Measurements from ENCODE around the gene TTLL8.
A peak's percentile ranks its signal among the peaks of the same experiment; 100 is the strongest.

TTLL8 gene

DNA sequence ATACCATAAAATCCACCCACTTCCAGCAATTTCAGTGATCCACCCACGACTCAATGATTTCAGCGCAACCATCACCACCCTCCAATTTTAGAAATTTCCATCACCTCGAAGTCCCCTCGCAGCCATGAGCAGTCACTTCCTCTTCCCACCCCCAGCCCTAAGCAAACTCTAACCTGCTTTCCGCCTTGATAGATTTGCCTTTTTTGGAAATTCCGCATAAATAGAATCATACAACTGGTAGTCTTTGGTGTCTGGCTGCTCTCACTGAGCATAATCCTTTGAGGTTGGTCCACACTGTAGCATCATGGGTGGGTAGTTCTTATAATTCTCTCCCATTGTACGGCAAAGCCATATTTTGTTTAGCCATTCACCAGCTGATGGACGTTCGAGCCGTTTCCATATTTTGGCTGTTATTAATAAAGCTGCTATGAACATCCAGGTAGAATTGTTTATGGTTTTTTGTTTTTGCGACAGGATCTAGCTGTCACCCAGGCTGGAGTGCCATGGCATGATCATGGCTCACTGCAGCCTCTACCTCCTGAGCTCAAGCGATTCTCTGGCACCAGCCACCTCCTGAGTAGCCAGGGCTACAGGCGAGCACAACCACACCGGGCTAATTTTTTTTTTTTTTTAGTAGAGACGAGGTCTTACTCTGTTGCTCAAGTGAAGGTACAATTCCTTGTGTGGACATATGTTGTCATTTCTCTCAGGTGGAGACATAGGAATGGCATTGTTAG is 81.5 kb downstream of the TTLL8 start:
- DNase-seq = no peak

GRCh38 chr22:49975543-49976389 is 82.3 kb downstream of the TTLL8 start:
- DNase-seq = no peak

DNA sequence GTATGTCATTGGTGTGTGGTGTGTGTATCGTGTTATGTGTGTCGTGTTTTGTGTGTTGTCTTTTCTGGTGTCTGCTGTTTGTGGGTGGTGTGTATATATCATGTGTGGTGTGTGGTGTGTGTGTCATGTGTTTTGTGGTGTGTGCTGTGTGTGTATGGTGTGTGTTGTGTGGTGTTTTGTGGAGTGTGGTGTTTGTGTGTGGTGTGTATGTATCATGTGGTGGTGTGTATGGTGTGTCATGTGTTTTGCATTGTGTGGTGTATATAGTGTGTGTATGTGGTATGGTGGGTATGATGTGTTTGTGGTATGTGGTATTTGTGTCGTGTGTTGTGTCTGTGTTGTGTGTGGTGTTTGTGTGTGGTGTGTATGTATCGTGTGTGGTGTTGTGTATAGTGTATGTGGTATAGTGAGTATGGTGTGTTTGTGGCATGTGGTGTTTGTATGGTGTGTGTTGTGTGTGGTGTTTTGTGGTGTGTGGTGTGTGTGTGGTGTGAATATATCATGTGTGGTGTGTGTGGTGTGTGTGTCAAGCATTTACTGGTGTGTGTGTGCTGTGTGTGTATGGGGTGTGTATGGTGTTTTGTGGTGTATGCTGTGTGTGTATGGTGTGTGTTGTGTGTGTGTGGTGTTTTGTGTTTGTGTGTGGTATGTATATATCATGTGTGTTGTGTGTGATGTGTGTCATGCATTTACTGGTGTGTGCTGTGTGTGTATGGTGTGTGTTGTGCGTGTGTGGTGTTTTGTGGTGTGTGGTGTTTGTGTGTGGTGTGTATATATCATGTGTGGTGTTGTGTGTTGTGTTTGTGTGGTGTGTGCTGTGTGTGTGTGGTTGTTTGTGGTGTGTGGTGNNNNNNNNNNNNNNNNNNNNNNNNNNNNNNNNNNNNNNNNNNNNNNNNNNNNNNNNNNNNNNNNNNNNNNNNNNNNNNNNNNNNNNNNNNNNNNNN is 84.8 kb downstream of the TTLL8 start:
- DNase-seq = no peak

DNA sequence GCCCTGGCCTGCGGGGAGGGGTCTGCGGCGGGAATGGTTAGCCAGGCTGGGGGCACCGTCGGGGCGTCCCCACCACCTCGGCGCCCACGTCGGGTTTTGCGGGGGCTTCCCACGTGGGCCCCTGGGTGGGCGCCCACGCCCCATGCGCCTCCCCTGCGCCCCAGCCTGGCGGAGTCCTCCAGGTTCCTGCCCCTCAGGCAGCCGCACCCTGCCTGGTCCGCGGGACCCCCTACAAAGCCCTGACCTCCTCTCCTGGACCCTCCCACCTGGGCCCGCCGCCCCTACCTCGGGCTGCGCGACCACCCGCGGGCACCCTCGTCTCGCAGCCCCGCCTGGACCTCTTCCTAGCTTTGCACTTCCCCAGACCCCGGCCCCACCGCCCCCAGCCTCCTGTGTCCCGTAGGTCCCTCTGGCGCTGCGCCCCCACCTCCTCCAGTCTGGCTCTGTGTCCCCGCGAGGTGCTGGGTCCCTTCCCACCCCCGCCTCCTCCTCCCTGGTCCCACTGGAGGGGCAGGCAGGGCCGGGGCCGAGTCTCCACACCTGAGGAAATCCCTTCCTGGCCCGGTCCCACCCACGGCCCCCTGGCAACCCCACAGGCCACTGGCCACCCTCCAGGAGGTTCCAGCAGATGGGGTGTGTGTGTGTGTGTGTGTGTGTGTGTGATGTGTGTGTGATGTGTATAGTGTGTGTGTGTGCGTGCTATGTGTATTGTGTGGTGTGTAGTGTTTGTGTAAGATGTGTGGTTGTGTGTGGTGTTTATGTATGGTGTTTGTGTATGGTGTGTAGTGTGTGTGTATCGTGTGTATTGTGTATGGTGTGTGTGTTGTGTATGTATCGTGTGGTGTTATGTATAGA is 85.7 kb downstream of the TTLL8 start:
- no peak for DNase-seq

DNA sequence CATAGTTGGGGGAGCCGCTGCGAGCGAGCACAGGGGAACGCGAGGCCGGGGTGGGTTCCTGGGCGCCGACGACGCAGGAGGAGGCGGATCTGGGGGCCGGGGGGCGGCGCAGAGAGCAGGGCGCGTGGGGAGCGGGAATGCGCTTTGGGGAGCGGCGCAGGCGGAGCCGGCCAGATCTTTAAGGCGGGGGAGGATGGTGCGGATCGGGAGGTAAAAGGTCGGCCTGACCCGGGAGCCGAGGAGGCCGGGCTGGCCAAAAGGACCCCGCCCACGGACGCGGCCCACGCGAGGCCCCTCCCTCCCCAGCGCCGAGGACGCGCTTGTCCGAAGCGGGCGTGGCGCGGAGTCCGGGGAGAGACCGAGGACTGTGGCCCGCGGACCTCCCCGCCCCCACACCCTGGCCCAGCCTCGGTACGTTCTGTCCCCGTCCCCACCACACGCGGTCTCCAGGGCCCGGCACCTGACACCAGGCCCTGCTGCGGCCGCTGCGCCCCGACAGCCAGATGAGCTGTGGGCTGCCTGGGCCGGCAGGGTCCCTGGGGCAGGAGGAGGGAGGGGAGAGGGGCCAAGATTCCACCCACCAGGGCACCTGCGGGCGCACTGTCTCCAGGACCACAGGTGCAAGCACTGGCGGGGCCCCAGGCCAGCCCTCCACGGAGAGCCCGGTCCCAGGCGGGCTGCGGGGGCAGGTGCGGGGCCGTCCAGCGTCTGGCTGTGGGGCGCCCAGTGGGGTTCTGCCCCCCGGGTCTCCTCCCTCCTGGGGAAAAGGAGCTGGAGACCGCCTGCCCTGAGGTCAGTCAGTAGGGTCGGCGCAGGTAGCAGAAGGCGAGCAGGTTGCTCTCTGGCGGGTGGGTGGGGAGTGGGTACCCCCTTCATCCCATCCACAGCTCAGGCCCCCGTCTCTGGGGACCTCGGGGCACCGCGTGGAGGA is 86.6 kb downstream of the TTLL8 start:
- no peak for DNase-seq

GRCh38 chr22:49970528-49971231 is 87.4 kb downstream of the TTLL8 start:
- DNase-seq = peak; percentile 88

- no peak for DNase-seq
These were observed 88.2 kb downstream of the TTLL8 start for GRCh38 chr22:49969751-49970527.

DNA sequence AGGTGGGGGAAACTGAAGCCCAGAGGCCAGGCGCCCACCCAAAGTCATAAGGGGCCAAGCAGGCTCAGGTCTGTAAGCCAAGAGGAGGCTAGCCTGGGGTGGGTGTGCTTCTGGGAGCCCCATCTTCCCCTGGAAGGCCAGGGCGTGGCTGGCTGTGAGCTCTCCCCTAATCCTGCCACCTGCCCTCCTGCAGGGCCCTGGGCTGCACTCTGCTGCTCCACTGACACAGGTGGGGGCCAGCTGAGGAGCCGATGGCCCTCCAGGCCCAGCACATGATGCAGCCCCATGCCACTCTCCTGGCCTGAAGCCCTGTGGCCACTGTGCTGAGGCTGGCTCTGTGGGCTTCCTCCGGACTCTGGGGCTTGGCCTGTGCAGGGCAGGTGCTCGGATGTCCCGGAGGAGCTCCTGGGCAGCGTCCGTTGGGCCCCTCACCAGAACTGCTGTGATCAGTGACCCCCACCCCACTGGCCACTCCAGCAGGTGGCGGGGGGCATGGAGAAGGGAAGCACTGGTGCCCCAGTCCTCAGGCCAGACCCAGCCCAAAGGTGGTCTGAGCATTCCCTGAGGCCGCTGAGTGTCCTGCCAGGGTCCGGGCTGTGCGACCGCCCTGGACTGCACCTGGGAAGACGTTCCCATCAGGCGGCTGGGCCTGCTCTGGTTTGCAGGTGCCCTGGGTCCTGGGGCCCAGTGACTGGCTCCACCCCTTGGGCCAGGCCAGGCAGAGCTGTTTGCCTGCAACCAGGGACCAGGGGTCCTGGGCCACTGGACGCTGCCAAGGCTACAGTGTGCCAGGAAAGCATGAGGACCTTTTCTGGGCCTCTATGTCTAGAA is 89.1 kb downstream of the TTLL8 start:
- no peak for DNase-seq

Measured in kidney glomerular epithelial cell (primary cell).